Measurements from ENCODE around the gene TARDBP. TPM values are rescaled to one million over a fixed set of nuclear protein-coding genes. Genes with fewer than 3 reads are reported as not detected.

Gene TARDBP
- total RNA-seq, result 84.0 and 105 TPM in 2 replicates

GRCh38 chr1:11012260-11013159, at the start of gene TARDBP:
TARDBP (plus strand) TSS chr1:11012654; CDS start chr1:11013728, 1,074 bp downstream.

GRCh38 chr1:11046625-11047365, 34.3 kb downstream of the TARDBP start, which contains the start of gene MASP2:
MASP2 (minus strand) TSS chr1:11047239; CDS start chr1:11047207, 32 bp downstream.

GRCh38 chr1:11059968-11060830, 47.7 kb downstream of the TARDBP start, which contains the start of gene SRM:
SRM (minus strand) TSS chr1:11060018; CDS start chr1:11059943, 75 bp downstream.

Other genes with a start within 250 kb of the TARDBP start
- 2.7 and 3.2 TPM in 2 replicates for gene CASZ1, start 216.0 kb upstream of the TARDBP start, total RNA-seq
- gene MASP2, start 34.6 kb downstream of the TARDBP start, total RNA-seq, result not detected in 2 replicates
- gene SRM, start 47.4 kb downstream of the TARDBP start, total RNA-seq, result 5.4 and 7.4 TPM in 2 replicates
- gene EXOSC10, start 87.2 kb downstream of the TARDBP start, total RNA-seq, result 37.8 and 45.6 TPM in 2 replicates
- not detected in 2 replicates for gene ANGPTL7, start 176.7 kb downstream of the TARDBP start, total RNA-seq
- gene MTOR, start 249.9 kb downstream of the TARDBP start, total RNA-seq, result 43.1 and 48.4 TPM in 2 replicates

All from dermis lymphatic vessel endothelial cell (primary cell).